Measurements from ENCODE around the gene HES6. TPM values are rescaled to one million over a fixed set of nuclear protein-coding genes. Genes with fewer than 3 reads are reported as not detected.

HES6 gene
- polyA plus RNA-seq, 3 donors = 3.6 to 4.5 (median 4.2) TPM

GRCh38 chr2:238237431-238238135 is 2.3 kb downstream of the HES6 start:
- DNase-seq (ENCODE audit: low read depth in 3 of 3, low spot score in 2 of 3) = no peak

GRCh38 chr2:238236571-238236970 is 3.3 kb downstream of the HES6 start:
- no peak for DNase-seq (ENCODE audit: low read depth in 3 of 3, low spot score in 2 of 3)

- DNase-seq (ENCODE audit: low read depth in 3 of 3, low spot score in 2 of 3) = no peak
Measured at GRCh38 chr2:238235856-238236255, 4.0 kb downstream of the HES6 start.

GRCh38 chr2:238235331-238235732 is 4.5 kb downstream of the HES6 start:
- no peak for DNase-seq (ENCODE audit: low read depth in 3 of 3, low spot score in 2 of 3)

- DNase-seq (ENCODE audit: low read depth in 3 of 3, low spot score in 2 of 3) = no peak
Measured at GRCh38 chr2:238233625-238234024, 6.2 kb downstream of the HES6 start.

GRCh38 chr2:238231809-238232208 is 8.0 kb downstream of the HES6 start:
- no peak for DNase-seq (ENCODE audit: low read depth in 3 of 3, low spot score in 2 of 3)

- no peak for DNase-seq (ENCODE audit: low read depth in 3 of 3, low spot score in 2 of 3)
Measured at GRCh38 chr2:238231251-238231793, 8.5 kb downstream of the HES6 start.

GRCh38 chr2:238230699-238231098 is 9.1 kb downstream of the HES6 start:
- DNase-seq (ENCODE audit: low read depth in 3 of 3, low spot score in 2 of 3) = no peak

- no peak for DNase-seq (ENCODE audit: low read depth in 3 of 3, low spot score in 2 of 3)
Measured at GRCh38 chr2:238228700-238229099, 11.1 kb downstream of the HES6 start.

- no peak for DNase-seq (ENCODE audit: low read depth in 3 of 3, low spot score in 2 of 3)
Measured at GRCh38 chr2:238227587-238228032, 12.2 kb downstream of the HES6 start.

- no peak for DNase-seq (ENCODE audit: low read depth in 3 of 3, low spot score in 2 of 3)
Measured at GRCh38 chr2:238226698-238227586, 12.9 kb downstream of the HES6 start.

- DNase-seq (ENCODE audit: low read depth in 3 of 3, low spot score in 2 of 3) = no peak
Measured at GRCh38 chr2:238225911-238226697, 13.7 kb downstream of the HES6 start.

GRCh38 chr2:238225121-238225520 is 14.7 kb downstream of the HES6 start:
- DNase-seq (ENCODE audit: low read depth in 3 of 3, low spot score in 2 of 3) = no peak

- DNase-seq (ENCODE audit: low read depth in 3 of 3, low spot score in 2 of 3) = no peak
Measured at GRCh38 chr2:238224356-238225035, 15.3 kb downstream of the HES6 start.

GRCh38 chr2:238220892-238221521 is 18.8 kb downstream of the HES6 start:
- no peak for DNase-seq (ENCODE audit: low read depth in 3 of 3, low spot score in 2 of 3)

- DNase-seq (ENCODE audit: low read depth in 3 of 3, low spot score in 2 of 3) = no peak
Measured at GRCh38 chr2:238220274-238220891, 19.5 kb downstream of the HES6 start.

GRCh38 chr2:238216651-238217184 is 23.1 kb downstream of the HES6 start:
- DNase-seq (ENCODE audit: low read depth in 3 of 3, low spot score in 2 of 3) = no peak

GRCh38 chr2:238207006-238207405 is 32.8 kb downstream of the HES6 start:
- DNase-seq (ENCODE audit: low read depth in 3 of 3, low spot score in 2 of 3) = no peak
